Body of pancreas (tissue), 4 donors: ENCODE measurements around the gene CSF1R.

ENCODE experiments used
- CTCF ChIP-seq, 7 experiments: fragments of 450-650 bp in 4 of 7; fragments of 200-600 bp in 3 of 7; sonication (generic) in 3 of 7; IDR thresholded peaks; one replicate each; pipeline ENCODE4 v1.5.1; 2016 to 2019; ENCODE audit warnings: antibody characterized with exemption in 7 of 7
- POLR2A ChIP-seq, 3 donors: fragments of 450-650 bp; IDR thresholded peaks; one replicate each; pipeline ENCODE4 v1.6.1; 2016; ENCODE audit warnings: antibody characterized with exemption in 3 of 3, mild to moderate bottlenecking in 2 of 3

- TF ChIP-seq CTCF (IDR thresholded peaks at IDR 0.05) (no peak), POLR2A (IDR thresholded peaks at IDR 0.05) (no peak)
Observed at GRCh38 chr5:150044329-150044681, 42.0 kb downstream of the CSF1R start.
